Neural cell (in vitro differentiated cells): ENCODE data around the gene PHIP. TPM values are rescaled to one million over a fixed set of nuclear protein-coding genes. Genes with fewer than 3 reads are reported as not detected.

Experiments
- H2AFZ ChIP-seq: fragments of 200-600, 300-800 bp; sonication (generic), shearing (Covaris generic); 2 replicates; pipeline ENCODE4 v1.6.0; 2014; ENCODE audit warnings: low read depth, mild to moderate bottlenecking, antibody characterized with exemption, low read length, moderate library complexity
- H3F3A ChIP-seq: fragments of 200-600 bp; shearing (Covaris generic); 2 replicates; pipeline ENCODE4 v1.6.1; 2016; ENCODE audit warnings: mild to moderate bottlenecking, moderate library complexity, mixed read lengths, antibody characterized with exemption, low read length; ENCODE audit not compliant: insufficient read depth, poor library complexity, severe bottlenecking
- H3K27ac ChIP-seq: fragments of 200-600, 300-800 bp; sonication (generic), shearing (Covaris generic); 2 replicates; pipeline ENCODE4 v1.5.1; 2014; ENCODE audit warnings: mild to moderate bottlenecking, low read length, moderate library complexity
- H3K27me3 ChIP-seq: fragments of 300-800, 200-600 bp; sonication (generic), shearing (Covaris generic); 2 replicates; pipeline ENCODE4 v1.6.0; 2014; ENCODE audit warnings: mild to moderate bottlenecking, low read depth, low read length, moderate library complexity; ENCODE audit not compliant: insufficient read depth
- H3K36me3 ChIP-seq: fragments of 300-800, 200-600 bp; sonication (generic), shearing (Covaris generic); 2 replicates; pipeline ENCODE4 v1.5.1; 2014; ENCODE audit warnings: mild to moderate bottlenecking, antibody characterized with exemption, low read length, moderate library complexity; ENCODE audit not compliant: insufficient read depth
- H3K4me2 ChIP-seq: fragments of 300-800, 200-600 bp; sonication (generic), shearing (Covaris generic); 2 replicates; pipeline ENCODE4 v1.6.0; 2014; ENCODE audit warnings: mild to moderate bottlenecking, low read length
- H3K4me3 ChIP-seq: fragments of 300-800, 200-600 bp; sonication (generic), shearing (Covaris generic); 2 replicates; pipeline ENCODE4 v1.5.1; 2014; ENCODE audit warnings: mild to moderate bottlenecking, low read length, moderate library complexity
- H3K79me2 ChIP-seq: fragments of 200-600 bp; shearing (Covaris generic); replicated peaks from 2 replicates; pipeline ENCODE4 v1.6.0; 2014; ENCODE audit warnings: mild to moderate bottlenecking, low read length, moderate library complexity; ENCODE audit not compliant: insufficient read depth
- H3K9ac ChIP-seq: fragments of 300-800, 200-600 bp; sonication (generic), shearing (Covaris generic); 2 replicates; pipeline ENCODE4 v1.6.1; 2016; ENCODE audit warnings: mild to moderate bottlenecking, low read length, mixed read lengths
- H3K9me2 ChIP-seq: fragments of 200-600 bp; shearing (Covaris generic); 2 replicates; pipeline ENCODE4 v1.6.1; 2016; ENCODE audit warnings: mild to moderate bottlenecking, low read length, mixed read lengths; ENCODE audit not compliant: insufficient read depth
- H3K9me3 ChIP-seq: fragments of 200-600, 300-800 bp; sonication (generic), shearing (Covaris generic); 2 replicates; pipeline ENCODE4 v1.6.1; 2016; ENCODE audit warnings: mild to moderate bottlenecking, mixed run types, low read length, moderate library complexity, mixed read lengths
- H4K20me1 ChIP-seq: fragments of 200-600 bp; shearing (Covaris generic); 2 replicates; pipeline ENCODE4 v1.6.1; 2016; ENCODE audit warnings: mild to moderate bottlenecking, mixed run types; ENCODE audit not compliant: insufficient read depth
- EP300 ChIP-seq: fragments of 450-650 bp; conservative IDR thresholded peaks from 2 replicates; pipeline ENCODE4 v1.6.1; 2014; ENCODE audit warnings: antibody characterized with exemption, mild to moderate bottlenecking, moderate library complexity; ENCODE audit not compliant: poor library complexity, severe bottlenecking
- EZH2 ChIP-seq: fragments of 200-600, 300-800 bp; shearing (Covaris generic), sonication (generic); IDR thresholded peaks from 2 replicates; pipeline ENCODE4 v1.6.1; 2014; ENCODE audit warnings: antibody characterized with exemption, low read length, borderline replicate concordance, mild to moderate bottlenecking; ENCODE audit not compliant: insufficient read depth, poor library complexity, severe bottlenecking
- MXI1 ChIP-seq: fragments of 450-650 bp; conservative IDR thresholded peaks from 2 replicates; pipeline ENCODE4 v1.6.1; 2014; ENCODE audit warnings: antibody characterized with exemption, mild to moderate bottlenecking; ENCODE audit not compliant: poor library complexity, severe bottlenecking
- POLR2AphosphoS5 ChIP-seq: IDR thresholded peaks from 2 replicates; pipeline ENCODE4 v1.6.1; 2012
- RAD21 ChIP-seq: fragments of 450-650 bp; conservative IDR thresholded peaks from 2 replicates; pipeline ENCODE4 v1.6.1; 2014; ENCODE audit warnings: antibody characterized with exemption, mild to moderate bottlenecking, moderate library complexity
- SMC3 ChIP-seq: fragments of 450-650 bp; conservative IDR thresholded peaks from 2 replicates; pipeline ENCODE4 v1.6.1; 2014; ENCODE audit warnings: antibody characterized with exemption, mild to moderate bottlenecking, moderate library complexity; ENCODE audit not compliant: poor library complexity
- TAF1 ChIP-seq: IDR thresholded peaks from 2 replicates; pipeline ENCODE4 v1.6.1; 2012; ENCODE audit warnings: low read depth
- polyA plus RNA-seq: library from polyadenylated mRNA; depleted of rRNA; stranded (reverse); fragments of >200 nt; gene quantifications from 2 replicates; pipeline ENCODE4 v1.2.3, GENCODE V29; 2014
- TF ChIP-seq, protein P1 (sequence below): fragments of 450-650 bp; IDR thresholded peaks from 2 replicates; pipeline ENCODE4 v1.5.1; 2014; ENCODE audit warnings: antibody characterized with exemption, mild to moderate bottlenecking, moderate library complexity; ENCODE audit not compliant: poor library complexity, severe bottlenecking
- TF ChIP-seq, protein P2 (sequence below): IDR thresholded peaks from 2 replicates; pipeline ENCODE4 v1.6.1; 2012; ENCODE audit warnings: borderline replicate concordance

Gene PHIP
- polyA plus RNA-seq, 1 donor from 2014 or later, result 50.8 TPM

DNA sequence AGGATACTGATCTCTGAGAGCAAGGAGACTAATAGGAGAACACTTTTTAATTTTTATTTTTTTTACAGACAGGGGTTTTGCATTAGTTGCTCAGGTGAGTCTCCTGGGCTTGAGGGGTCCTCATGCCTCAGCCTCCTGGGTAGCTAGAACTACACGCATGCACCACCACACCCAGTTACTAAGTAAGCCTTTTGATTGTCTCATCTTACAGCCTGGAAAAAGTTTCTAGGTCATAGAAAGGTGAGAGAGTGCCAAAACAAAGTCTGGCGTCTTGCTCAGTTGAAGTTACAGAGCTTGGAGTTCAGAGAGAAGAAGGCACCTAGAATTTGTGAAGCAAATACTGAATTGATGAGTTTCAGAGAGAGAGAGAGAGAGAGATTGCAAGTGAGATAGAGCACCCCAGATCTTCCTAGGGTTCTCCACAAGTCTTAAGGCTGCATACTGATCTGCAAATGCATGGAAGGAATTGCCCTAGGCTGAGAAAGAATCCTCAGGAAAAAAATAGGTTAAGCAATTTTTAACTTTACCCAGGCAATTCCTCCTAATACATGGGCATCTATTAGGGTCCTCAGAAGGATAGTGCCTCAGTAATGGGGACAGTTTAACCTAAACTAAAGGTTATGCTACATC, 37.6 kb upstream of the PHIP start:
- Histone ChIP-seq H3K9me2 (no peaks in the 10 kb centered on the region), H3K27ac (no peak overlapping the region), H3K9me3 (no peaks in the 10 kb centered on the region), H3K4me2 (no peak overlapping the region), H3F3A (no peaks in the 10 kb centered on the region), H3K4me3 (no peak overlapping the region), H3K79me2 (no peaks in the 10 kb centered on the region), H3K9ac (no peak overlapping the region), H2AFZ (no peak overlapping the region), H3K36me3 (no peaks in the 10 kb centered on the region), H3K27me3 (no peaks in the 10 kb centered on the region), H4K20me1 (no peaks in the 10 kb centered on the region)
- no peak for TF ChIP-seq TAF1
- TF ChIP-seq, protein P1, sequence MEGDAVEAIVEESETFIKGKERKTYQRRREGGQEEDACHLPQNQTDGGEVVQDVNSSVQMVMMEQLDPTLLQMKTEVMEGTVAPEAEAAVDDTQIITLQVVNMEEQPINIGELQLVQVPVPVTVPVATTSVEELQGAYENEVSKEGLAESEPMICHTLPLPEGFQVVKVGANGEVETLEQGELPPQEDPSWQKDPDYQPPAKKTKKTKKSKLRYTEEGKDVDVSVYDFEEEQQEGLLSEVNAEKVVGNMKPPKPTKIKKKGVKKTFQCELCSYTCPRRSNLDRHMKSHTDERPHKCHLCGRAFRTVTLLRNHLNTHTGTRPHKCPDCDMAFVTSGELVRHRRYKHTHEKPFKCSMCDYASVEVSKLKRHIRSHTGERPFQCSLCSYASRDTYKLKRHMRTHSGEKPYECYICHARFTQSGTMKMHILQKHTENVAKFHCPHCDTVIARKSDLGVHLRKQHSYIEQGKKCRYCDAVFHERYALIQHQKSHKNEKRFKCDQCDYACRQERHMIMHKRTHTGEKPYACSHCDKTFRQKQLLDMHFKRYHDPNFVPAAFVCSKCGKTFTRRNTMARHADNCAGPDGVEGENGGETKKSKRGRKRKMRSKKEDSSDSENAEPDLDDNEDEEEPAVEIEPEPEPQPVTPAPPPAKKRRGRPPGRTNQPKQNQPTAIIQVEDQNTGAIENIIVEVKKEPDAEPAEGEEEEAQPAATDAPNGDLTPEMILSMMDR, result no peak
- TF ChIP-seq SMC3, result no peak

DNA sequence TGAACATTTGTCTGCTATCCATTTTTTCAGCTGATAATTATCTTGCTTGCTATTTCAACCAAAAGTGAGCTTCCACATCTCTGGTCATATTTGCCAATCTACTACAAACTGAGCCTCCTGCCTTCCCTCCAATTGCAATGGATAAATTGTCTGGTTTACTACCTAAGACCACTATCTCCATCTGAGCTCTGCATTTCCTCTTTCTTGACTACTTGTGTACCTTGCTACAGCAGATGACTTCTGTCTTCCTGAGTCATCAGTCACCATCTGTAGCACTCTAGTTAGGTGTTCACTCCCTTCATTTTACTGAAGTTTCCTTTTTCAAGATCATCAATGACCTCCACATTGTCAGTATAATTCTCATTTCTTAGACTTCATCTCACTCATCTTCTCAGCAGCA, 33.5 kb upstream of the PHIP start:
- no peaks in the 10 kb centered on the region for H3K27me3 ChIP-seq
- H3F3A ChIP-seq, result no peaks in the 10 kb centered on the region
- H3K9ac ChIP-seq, result no peak overlapping the region
- H4K20me1 ChIP-seq, result no peaks in the 10 kb centered on the region
- H2AFZ ChIP-seq, result no peak overlapping the region
- TF ChIP-seq SMC3, result no peak
- TF ChIP-seq MXI1, result no peak
- TF ChIP-seq POLR2AphosphoS5, result no peak
- no peak for TF ChIP-seq RAD21
- no peak overlapping the region for H3K4me2 ChIP-seq
- H3K9me3 ChIP-seq, result no peaks in the 10 kb centered on the region
- no peaks in the 10 kb centered on the region for H3K9me2 ChIP-seq
- H3K79me2 ChIP-seq, result no peaks in the 10 kb centered on the region
- no peak overlapping the region for H3K4me3 ChIP-seq
- no peak overlapping the region for H3K27ac ChIP-seq
- no peaks in the 10 kb centered on the region for H3K36me3 ChIP-seq

DNA sequence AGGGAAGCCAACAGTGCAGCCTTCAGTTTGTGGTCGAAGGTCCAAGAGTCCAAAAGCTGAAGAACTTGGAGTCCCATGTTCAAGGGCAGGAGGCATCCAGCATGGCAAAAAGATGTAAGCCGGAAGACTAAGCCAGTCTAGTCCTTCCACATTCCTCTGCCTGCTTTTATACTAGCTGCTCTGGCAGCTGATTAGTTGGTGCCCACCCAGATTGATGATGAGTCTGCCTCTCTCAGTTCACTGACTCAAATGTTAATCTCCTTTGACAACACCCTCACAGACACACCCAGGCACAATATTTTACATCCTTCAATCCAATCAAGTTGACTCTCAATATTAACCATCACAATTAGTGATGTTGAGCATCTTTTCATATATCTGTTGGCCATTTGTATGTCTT, 23.1 kb upstream of the PHIP start:
- Histone ChIP-seq H4K20me1 (no peaks in the 10 kb centered on the region), H3K9me3 (no peaks in the 10 kb centered on the region), H3K27ac (no peak overlapping the region), H3K9ac (no peak overlapping the region), H3K4me3 (no peak overlapping the region), H3K4me2 (no peak overlapping the region), H3K9me2 (no peaks in the 10 kb centered on the region), H3K36me3 (no peaks in the 10 kb centered on the region), H3K79me2 (no peaks in the 10 kb centered on the region), H3F3A (no peaks in the 10 kb centered on the region), H3K27me3 (no peaks in the 10 kb centered on the region), H2AFZ (no peak overlapping the region)
- TF ChIP-seq RAD21 (no peak), POLR2AphosphoS5 (no peak), EP300 (no peak), EZH2 (no peak), MXI1 (no peak), TAF1 (no peak), SMC3 (no peak)
- TF ChIP-seq, protein P2, sequence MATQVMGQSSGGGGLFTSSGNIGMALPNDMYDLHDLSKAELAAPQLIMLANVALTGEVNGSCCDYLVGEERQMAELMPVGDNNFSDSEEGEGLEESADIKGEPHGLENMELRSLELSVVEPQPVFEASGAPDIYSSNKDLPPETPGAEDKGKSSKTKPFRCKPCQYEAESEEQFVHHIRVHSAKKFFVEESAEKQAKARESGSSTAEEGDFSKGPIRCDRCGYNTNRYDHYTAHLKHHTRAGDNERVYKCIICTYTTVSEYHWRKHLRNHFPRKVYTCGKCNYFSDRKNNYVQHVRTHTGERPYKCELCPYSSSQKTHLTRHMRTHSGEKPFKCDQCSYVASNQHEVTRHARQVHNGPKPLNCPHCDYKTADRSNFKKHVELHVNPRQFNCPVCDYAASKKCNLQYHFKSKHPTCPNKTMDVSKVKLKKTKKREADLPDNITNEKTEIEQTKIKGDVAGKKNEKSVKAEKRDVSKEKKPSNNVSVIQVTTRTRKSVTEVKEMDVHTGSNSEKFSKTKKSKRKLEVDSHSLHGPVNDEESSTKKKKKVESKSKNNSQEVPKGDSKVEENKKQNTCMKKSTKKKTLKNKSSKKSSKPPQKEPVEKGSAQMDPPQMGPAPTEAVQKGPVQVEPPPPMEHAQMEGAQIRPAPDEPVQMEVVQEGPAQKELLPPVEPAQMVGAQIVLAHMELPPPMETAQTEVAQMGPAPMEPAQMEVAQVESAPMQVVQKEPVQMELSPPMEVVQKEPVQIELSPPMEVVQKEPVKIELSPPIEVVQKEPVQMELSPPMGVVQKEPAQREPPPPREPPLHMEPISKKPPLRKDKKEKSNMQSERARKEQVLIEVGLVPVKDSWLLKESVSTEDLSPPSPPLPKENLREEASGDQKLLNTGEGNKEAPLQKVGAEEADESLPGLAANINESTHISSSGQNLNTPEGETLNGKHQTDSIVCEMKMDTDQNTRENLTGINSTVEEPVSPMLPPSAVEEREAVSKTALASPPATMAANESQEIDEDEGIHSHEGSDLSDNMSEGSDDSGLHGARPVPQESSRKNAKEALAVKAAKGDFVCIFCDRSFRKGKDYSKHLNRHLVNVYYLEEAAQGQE, result no peak
- TF ChIP-seq, protein P1, result no peak
